HG03342 (cell line): ENCODE data around the gene BTN2A1.
A peak's percentile ranks its signal among the peaks of the same experiment; 100 is the strongest.
"Not testable (repeated sequence)": the region's sequence is repeated elsewhere in the genome, so short reads cannot be mapped to it uniquely, and the experiment has no call there.

Experiments
- ATAC-seq: cut with Tn5 transposase; IDR thresholded peaks from one replicate; pipeline ENCODE4 v1.9.1; 2021; ENCODE audit warnings: mild to moderate bottlenecking, moderate library complexity; ENCODE audit not compliant: unreplicated experiment

The BTN2A1 gene

GRCh38 chr6:26457806-26458688, at the start of gene BTN2A1:
BTN2A1 (plus strand) TSS chr6:26457955; CDS start chr6:26458637, 682 bp downstream.
- peak; percentile 95 for ATAC-seq

DNA sequence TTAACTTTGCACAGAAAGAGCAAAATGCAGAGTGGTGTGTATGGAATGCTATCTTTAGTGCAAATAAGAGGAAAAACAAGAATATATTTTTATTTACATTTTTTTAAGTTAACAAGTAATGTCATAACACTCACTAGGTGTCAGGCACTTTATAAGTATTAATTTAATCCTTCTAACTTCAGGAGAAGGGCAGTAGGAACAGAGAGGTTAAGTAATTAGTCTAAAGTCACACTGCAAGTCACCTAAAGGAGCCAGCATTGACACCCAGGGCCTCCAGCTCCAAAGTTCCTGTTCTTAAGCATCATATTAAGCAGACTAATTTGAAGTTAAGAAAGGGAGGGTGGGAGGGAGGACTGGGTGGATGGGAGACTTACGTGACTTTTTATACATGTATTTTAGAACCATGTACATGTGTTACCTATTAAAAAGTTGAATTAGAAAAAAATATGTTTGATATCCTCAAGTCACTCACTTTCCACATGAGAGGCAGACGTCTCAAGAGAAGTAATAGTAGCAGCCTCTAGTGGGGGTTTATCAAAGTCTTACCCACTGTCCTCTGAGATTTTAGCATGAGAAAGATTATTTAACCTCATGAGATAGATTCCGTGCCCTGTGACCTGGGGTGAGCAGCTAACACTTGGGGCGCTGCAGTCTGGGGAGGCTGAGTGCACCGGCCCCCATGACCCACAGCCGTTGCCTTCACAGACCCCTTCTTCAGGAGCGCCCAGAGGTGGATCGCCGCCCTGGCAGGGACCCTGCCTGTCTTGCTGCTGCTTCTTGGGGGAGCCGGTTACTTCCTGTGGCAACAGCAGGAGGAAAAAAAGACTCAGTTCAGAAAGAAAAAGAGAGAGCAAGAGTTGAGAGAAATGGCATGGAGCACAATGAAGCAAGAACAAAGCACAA, 48.7 kb upstream of the BTN2A1 start:
- ATAC-seq, result no peak

GRCh38 chr6:26411751-26412150, 46.0 kb upstream of the BTN2A1 start:
- ATAC-seq, result no peak

DNA sequence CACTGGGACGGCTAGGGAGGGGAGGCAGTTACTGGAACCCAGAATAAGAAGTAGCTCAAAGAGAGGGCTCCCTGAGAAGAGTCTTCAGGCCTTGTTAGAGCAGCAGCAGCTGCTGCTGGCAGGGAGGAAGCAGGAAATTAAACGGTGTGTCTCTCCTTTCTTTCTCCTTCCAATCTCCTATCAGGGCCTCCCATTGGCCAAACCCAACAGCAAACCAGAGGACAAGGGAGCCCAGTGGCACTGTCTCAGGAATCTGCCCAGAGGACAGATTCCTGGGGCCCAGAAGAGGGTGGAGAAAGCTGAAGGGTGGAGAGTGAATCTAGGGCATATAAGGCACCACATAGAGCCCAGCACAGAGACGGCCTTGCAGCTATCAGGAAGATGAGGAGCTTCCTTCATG, 45.5 kb upstream of the BTN2A1 start:
- ATAC-seq, result no peak

DNA sequence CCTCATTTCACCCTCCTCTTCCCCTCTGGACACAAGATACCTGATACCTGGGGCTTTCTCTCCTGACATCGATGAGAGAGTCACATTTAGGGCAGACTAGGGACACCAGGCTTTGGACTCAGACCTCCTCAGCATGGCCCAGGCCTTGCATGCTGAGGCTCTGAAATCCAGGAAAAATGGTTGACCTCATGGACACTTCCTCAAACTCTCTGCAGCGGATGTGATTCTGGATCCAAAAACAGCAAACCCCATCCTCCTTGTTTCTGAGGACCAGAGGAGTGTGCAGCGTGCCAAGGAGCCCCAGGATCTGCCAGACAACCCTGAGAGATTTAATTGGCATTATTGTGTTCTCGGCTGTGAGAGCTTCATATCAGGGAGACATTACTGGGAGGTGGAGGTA, 44.8 kb upstream of the BTN2A1 start:
- no peak for ATAC-seq

- ATAC-seq, result no peak
These were observed 43.5 kb upstream of the BTN2A1 start for GRCh38 chr6:26414281-26414680.

- ATAC-seq, result no peak
These were observed 42.6 kb upstream of the BTN2A1 start for GRCh38 chr6:26415036-26415614.

DNA sequence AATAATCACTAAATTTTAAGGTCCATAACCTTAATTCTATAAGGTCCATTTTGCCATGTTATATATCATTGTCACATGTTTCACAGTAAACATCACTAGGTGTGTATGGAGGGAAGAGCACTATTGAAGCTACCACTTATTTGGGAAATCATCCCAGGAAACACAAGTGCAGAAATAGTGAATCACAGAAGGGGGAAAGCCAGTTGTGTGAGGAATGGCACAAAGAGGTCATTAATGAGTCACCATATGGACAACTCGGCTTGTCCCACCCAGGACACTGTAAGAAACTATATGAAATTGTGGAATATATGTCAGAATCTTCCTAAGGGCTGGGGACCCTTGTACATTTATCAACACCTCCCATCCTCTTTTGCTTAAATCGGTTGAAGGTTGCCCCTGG, 42.0 kb upstream of the BTN2A1 start:
- ATAC-seq, result no peak

DNA sequence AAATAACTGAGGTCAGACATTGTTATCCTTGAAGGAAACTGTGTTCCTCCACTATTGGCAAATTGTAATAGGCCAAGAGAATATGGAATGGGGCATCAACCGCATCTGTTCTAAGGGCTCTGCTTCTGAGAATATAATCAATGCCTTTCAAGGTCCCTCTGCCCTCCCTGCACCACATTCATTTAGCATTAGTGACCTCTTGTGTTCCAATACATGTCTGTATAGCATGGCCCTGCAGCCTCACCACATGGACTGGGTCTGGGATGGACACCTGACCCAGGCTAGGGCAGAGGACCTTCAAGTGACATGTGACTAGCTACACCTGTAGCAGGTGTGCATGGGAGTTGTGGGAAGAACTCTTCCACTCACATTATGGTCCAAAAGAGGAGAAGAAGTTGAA, 41.5 kb upstream of the BTN2A1 start:
- ATAC-seq, result no peak

DNA sequence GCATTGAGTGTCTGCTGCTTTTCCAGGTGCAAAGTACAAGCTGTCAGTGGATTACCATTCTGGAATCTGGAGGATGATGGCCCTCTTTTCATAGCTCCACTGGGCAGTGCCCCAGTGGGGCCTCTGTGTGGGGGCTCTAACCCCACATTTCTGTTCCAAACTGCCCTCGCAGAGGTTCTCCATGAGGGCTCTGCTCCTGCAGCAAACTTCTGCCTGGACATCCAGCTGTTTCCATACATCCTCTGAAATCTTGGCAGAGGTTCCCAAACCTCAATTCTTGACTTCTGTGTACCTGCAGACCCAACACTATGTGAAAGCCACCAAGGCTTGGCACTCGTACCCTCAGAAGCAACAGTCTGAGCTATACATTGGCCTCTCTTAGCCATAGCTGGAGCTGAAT, 39.7 kb upstream of the BTN2A1 start:
- ATAC-seq, result not testable (repeated sequence)

- not testable (repeated sequence) for ATAC-seq
These were observed 39.0 kb upstream of the BTN2A1 start for GRCh38 chr6:26418795-26419194.

- ATAC-seq, result peak; percentile 21
These were observed 37.0 kb upstream of the BTN2A1 start for GRCh38 chr6:26420688-26421171.

DNA sequence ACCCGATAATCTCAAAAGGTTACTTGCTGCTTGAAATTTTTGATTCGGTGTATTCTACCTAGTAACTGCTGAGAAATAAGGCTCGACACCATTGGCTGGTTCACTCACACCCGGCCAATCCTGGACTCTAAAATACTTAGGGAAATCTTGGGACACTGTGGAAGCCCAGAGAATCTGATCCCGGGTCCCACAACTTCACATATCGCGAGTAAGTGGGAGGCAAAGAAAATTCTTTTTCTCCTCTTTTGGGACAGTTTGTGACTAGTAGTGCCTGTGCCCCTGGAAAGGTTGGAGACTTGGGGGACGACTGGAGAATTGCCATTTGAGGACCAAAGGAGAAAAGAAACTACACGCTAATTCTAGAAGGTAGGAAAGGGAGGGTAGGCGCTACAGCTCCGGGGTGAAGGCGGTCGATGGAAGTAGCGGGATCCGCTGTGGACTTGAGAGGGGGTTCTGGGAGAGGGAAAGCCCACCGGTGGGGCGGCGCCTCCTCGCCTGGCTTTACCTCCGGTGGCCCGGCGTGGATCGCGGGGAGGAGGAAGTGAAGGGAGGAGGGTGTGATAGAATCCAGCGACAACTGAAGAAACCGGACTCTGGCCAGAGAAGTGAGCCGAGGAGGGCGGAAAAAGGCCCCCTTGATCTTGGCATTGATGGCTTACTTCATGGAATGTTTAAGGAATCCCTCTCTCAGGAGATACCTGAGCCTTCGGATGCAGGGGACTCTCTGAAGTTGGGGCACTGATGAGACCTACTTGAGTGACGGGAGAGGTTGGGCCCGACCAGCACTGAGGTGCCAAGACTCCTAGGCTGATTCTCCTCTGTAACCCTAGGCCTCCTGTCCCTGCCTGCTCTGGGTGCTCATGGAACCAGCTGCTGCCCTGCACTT, 36.3 kb upstream of the BTN2A1 start:
- ATAC-seq, result peak; percentile 97

DNA sequence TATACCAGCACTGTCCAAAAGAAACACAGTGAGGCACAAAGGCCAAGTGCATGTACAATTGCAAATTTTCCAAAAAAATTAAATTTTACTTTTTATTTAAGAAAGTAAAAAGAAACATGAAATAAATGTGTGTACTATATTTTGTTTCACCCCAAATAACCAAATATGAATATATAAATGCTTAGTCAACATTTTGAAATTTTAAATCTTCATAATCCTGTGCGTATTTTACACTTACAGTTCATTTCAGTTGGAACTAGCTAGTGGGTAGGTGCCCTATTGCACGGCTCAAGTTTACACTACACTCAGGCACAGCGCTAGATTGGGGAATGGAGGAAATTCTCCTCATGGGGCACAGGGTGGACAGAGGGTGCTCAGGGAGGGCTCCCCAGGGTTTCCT, 35.4 kb upstream of the BTN2A1 start:
- ATAC-seq, result no peak

GRCh38 chr6:26426691-26427450, 30.9 kb upstream of the BTN2A1 start:
- ATAC-seq, result no peak

GRCh38 chr6:26427451-26427809, 30.3 kb upstream of the BTN2A1 start:
- ATAC-seq, result no peak

- no peak for ATAC-seq
These were observed 29.5 kb upstream of the BTN2A1 start for GRCh38 chr6:26428206-26428605.

- ATAC-seq, result no peak
These were observed 27.0 kb upstream of the BTN2A1 start for GRCh38 chr6:26430787-26431186.
